HG03457 (cell line): Measurements from ENCODE around the gene TTC4.
"Not testable (repeated sequence)": the region's sequence is repeated elsewhere in the genome, so short reads cannot be mapped to it uniquely, and the experiment has no call there.

Experiments used
- ATAC-seq: cut with Tn5 transposase; IDR thresholded peaks from one replicate; pipeline ENCODE4 v1.9.1; 2021; ENCODE audit warnings: moderate number of reproducible peaks; ENCODE audit not compliant: unreplicated experiment

TTC4 gene

DNA sequence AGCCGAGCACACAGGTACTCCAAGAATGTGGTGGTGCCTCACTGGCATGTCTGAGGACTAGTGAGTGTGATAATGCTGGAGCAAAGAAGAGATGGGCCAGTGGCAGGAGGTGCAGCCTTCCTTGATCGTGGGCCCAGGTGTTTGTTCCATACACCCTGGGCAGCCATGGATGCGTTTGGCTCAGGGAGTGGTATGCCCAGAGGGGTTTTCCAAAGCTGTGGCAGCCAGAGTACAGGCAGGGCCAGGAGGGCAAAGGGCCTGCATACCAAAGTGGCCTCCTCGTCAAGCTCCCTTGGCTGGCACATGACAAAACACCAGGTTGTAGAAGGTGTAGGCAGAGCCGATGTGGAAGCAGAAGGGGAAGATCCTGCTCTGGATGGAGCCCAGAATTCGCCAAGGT, 29.6 kb downstream of the TTC4 start:
- ATAC-seq = no peak

DNA sequence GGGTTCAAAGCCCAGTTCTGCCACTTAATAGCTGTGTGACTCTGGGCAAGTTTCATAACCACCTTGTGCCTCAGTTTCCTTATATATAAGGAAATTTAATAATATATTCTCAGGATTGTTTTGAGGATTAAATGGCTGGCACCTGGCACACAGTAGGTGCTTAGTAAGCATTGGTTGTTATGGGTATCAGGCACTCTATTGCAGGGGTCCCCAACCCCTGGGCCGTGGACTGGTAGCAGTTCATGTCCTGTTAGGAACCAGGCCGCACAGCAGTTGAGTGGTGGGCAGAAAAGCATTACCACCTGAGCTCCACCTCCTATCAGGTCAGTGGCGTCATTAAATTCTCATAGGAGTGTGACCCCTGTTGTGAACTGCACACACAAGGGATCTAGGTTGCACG, 30.2 kb downstream of the TTC4 start:
- no peak for ATAC-seq

DNA sequence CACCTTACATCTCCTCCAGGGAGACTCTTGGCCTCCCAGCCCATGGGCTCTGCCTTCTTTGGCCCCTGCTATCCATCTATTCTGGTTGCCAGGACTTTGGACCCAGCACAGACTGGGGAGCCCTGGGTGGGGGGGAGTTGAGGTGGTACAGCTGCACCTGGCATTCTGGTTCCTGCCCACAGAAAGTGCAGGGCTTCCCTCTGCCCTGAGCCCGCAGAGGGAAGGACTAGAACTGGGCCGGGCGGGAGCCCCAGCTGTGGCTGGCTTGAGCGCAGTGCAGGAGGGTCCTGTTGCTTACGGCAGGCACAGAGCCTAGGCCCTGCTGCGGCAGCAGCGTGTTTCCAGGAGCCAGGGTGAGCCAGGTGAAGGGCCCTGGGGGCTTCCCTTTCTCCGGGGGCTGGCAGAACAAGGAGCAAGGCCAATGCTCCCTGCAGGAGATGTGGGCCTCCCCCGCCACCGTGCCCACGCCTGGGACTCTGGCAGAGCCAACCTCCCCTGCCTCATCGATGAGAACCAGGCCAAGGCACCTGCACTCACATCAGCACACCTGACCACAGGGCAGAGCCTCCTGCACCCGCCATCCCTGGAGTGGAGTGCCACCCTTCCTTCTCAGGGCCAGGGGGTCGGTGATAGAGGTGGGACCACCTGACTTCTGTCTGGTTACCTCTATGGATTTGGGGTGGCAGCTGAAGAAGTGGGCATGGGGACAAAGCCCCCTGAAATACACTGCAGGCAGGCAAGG, 32.6 kb downstream of the TTC4 start:
- ATAC-seq = no peak

DNA sequence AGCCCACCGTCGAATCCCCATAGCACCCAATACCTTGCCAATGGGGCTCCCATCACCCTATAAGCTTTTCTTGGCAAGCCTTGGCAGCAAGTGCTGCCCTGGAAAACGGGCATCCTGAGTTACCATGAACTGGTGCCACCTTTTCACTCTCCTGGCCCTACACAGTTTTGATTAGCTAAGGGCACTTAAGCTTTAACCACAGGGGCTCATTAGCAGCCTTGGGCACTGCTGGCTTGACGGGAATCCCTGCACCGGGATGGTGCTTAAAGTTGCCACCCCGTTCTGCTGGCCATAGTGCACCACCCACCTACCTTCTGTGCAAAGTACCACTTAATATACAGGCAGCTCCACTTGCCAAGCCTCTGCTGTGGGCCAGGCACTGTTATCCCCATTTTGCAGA, 34.9 kb downstream of the TTC4 start:
- ATAC-seq = no peak

DNA sequence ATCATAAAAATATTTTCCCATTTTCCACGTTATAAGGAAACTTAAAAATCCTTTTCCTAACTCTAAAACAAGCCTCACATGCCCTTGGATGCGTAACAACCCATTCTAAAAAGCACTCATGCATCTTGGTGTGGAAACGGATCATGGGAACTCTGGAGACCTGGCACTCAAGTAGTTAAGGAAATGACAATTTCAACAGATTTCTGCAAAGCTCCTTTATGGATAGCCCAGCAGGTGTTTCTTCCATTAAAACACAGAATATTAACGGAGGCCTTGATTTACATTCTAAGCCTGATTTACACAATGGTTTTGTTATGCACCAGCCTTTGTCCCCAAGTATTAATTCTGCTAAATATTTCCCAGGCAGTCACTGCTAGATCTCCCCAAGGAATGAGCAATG, 35.8 kb downstream of the TTC4 start:
- no peak for ATAC-seq

DNA sequence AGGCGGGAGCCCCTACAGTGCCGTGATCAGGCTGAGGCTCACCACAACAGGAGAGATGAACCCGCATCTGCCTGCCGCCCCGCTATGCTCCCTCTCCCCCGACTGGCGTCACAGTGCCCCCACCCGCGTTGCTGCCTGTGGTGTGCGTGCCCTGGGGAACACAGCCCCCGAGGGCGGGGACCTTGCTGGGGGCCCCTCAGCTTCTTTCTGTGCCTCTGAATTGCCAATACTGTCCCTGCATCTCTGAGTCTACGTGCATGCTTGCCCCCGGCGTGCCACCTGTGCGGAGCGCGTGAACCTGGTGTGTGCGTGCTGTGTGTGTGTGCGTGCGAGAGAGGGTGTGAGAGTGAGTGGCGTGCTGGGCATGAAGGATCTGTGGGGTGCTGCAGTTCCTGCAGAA, 38.4 kb downstream of the TTC4 start:
- no peak for ATAC-seq

DNA sequence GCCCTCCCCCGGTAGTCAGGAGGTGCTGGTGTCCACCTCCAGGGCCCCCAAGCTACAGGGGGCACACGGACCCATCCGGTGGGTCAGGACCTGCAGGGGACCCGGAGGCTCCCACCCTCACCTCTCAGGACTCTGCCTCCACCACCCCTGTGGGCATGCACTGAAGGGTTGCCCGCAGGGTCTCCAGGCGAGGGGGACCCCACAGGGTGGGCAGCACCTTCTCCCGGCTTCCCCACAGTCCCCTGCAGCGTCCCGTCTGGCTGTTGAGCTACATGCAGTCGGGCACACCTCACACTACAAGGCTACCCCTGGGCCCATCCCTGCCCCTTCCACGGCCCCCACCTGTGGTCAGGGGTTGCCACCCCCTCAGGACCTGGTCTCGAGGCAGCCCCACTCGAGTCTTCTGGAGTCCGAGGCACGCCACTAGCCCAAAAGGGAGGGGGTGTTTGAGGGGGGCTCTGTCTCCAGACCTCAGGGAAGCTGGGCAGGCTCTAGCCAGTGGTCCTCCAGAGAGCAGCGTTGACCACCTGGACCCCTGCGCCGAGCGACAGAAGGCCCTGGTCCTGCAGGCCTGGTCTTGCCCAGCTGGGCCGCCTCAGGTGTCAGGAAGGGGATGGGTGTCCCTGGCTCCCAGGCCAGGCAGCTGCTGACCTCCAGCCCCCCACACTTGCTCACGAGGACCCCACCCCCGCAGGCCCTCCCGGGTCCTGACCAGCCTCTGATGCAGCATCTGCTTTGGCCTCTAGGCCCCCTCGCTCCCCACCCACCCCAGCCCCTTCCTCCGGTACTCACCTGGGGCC, 39.0 kb downstream of the TTC4 start:
- no peak for ATAC-seq

DNA sequence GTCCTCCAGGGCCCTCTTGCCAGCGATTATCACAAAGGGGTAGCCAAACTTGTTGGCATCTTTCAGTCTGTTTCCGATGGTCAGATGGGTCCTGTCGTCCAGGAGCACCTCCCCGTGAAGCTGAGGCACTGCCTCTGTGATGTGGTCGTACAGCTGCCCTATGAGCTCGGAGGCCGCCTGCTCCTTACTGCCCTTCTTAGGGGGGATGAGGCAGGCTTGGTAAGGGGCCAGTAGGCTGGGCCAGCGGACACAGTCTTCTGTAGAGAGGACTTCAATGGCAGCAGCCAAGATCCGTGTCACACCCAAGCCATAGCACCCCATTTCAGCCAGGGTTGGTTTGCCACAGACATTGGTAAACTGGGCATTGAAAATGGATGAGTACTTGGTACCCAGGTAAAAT, 42.2 kb downstream of the TTC4 start:
- no peak for ATAC-seq

DNA sequence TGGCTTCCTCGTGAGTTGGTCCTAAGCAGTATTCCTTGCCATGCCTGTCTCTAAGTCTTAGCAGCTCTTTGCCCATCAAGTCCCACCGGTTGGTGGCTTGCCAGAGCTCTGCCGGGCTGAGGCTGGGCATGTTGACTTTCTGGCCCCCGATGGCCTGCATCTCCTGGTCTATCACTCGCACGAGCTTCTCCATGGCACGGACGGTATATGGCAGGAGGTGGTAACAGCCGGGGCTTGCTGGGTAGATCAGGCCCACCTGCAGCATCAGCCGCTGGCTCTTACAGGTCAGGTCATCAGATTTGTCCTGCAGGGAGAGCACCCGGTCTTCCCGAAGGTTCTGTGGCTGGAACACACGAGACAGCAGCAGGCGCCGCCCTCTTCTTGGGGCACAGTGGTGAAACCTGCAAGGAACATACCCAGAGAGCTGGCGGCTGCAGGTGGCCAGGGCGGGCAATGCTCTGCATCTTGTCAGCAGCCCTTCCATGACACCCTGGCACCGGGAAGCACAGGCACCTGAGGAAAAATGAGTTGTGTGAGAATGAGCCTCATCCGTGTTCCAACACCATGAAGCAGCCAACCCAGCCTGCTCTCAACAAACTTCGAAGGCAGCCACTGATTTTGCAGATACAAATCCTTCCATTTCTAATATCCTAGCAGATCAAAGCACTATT, 43.2 kb downstream of the TTC4 start:
- no peak for ATAC-seq

DNA sequence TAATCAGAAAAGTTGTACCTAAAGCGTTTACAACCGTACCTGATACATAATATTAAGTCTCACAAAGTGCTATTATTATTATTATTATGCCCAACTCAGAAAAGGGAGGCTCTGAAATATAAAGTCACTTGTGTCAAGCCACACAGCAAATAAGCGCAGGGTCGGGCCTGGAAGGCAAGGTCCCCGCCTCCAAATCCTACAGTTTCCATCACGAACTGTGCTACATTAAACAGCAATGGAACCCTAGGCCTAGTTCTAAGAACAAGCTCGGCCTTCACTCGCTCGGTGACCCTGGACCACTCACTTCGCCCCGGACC, 48.1 kb downstream of the TTC4 start:
- no peak for ATAC-seq

DNA sequence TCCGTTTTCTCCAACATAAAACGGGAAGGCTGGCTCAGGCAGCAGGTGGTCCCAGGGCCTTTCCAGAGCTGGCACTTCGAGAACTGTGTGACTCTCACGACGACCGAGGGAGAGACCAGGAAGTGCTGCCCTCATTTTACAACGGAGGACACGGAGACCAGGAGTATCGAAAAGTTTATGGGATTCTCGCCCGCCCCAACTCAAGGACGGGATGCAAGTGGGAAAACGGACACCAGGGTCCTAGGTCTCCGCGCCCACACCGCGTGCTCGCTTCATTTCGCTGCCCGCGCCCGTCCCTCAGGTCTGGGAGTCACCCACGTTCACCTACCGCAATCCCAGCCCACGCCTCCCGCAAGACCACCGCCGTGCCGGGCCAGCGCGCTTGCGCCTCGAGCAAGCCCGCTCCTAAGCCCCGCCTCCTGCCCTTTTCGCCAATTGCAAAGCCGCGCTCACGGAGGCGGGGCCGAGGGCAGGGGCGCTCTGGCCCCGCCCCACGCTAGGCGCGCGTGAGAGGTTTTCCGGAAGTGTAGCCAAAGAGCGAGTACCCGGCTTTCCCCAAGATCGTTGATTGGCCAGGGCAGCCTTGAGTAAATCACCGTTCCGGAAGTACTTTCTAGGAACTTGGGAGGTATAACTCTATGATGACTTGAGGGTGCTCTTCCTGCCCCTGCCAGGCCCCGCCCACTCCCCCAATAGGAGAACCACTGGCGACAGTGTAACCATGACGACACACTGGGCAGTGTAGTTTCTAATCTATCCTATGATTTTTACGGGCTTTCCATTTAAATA, 48.7 kb downstream of the TTC4 start, which contains the start of gene PARS2:
Gene PARS2, minus strand, starts transcription at position 391 of the 789 bp plus-strand sequence. CDS start 5,362 bp downstream, outside the sequence.
- ATAC-seq = peak; percentile 91

DNA sequence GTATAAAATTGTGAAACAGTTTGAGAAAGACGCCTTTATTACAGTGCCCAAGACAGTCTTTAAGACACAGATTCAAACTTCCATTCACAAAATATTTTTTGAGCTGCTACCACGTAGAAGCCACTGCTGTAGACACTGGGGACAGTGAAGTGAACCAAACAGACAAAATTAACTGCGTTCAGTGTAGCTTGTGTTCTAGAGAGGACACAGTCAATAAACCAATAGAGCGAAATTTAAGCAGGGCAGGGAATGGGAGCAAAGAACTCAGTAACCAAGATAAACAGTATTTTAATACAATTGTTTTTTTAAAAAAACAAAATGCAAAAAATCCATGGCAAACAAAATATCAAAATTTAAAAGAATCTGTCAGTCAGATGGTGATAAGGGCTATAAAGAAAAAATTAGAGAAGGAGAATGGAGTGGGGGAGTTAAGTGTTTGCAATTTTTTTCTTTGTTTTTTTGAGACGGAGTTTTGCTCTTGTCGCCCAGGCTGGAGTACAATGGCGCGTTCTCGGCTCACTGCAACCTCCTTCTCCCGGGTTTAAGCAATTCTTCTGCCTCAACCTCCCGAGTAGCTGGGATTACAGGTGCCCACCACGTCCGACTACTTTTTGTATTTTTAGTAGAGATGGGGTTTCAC, 49.4 kb downstream of the TTC4 start:
- no peak for ATAC-seq

DNA sequence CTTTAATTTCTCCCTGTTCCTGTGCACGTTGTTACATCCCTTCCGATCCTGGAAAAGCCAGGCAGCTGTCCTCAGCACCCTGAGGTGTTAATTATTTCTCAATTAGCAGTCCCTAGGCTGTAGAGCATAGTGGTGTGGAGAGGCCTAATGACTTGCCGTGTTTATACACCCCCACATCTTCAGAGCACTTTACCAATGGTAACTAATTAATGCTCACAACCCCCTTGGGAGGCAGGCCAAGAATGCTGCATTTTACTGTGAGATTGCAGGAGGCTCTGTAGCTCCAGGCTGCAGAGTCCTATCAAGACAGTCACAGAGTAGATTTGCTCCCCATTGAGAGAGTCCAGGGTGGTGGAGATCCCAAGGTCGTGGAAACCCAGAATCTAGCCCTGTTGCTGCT, 51.1 kb downstream of the TTC4 start:
- ATAC-seq = no peak

DNA sequence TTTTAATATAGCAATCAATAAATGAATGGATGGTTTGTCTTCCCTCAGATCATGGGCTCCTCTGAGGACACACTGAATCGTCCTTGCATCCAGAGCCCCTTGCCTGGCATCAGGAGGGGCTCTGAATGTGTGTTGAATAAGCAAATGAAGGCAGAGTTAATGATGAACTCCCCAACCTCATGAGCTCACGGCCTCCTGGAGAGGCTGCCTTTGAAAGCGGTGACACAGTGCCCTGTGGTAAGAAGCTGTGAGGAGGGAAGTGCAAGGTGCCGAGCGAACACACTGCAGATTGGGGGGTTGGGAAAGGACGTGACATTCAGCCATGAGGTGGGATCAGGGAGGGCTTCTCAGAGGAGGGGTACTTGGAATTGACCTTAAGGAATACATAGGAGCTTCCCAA, 51.9 kb downstream of the TTC4 start:
- no peak for ATAC-seq

DNA sequence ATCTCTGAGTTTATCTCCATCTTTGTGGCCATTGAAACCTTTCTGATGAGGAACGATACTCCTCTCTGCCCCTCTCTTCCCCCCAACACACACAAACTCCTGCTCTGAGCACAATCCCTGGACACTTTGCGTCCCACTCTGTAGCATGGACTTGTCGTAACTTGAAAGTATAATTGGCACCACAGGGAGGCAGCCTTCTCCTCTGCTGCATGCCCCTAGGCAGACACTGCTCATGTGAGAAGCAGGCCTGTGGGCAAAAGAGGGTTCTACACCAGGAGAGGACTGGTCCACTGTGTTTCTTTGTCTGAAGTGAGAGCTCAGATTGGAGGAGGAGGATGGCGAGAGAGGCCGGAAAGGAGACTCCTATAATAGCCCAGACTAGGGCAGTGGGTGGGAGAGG, 52.4 kb downstream of the TTC4 start:
- no peak for ATAC-seq

DNA sequence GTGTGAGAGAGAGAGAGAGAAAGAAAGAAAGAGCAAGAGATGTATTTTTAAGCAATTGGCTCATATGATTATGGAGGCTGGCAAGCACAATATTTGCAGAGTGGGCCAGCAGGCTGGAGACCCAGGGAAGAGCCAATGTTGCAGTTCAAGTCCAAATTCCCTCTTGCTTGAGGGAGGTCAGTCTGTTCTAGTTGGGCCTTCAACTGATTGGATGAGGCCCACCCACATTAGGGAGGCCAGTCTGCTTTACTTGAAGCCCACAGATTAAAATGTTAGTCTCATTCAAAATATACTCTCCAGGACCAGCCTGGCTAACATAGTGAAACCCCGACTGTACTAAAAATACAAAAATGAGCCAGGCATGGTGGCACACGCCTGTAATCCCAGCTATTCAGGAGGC, 57.3 kb downstream of the TTC4 start:
- ATAC-seq = no peak

DNA sequence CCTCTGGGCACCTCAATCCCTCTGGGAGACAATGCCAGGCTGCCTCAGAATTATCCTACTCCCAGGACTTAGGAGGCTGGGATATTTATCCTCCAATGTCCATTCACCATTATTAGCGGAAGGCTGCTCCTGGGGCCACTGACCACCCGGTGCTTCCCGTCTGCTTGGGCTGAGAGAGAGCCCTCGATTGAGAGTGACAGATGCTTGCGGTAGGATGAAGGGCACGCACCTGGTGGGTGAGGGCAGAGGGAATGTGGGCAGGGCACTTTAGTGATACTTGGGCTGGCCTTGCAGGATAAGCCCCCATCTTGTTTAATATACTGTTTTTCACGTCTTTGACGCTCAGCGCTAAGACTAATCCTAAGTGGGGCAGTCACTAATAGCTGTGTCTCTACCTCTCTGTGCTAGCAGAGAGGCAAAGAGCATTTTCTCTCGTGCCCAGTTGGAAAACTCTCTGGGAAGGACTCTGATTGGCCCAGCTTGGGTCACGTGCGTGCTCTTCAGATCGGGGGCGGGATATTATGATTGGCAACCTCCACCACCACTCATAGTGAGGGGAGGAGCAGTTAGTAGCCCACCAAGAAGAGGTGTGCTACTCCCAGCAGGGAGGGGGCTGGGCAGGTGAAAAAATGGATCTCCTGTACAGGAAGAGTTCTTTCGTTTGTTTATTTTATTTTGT, 59.3 kb downstream of the TTC4 start:
- ATAC-seq = no peak

DNA sequence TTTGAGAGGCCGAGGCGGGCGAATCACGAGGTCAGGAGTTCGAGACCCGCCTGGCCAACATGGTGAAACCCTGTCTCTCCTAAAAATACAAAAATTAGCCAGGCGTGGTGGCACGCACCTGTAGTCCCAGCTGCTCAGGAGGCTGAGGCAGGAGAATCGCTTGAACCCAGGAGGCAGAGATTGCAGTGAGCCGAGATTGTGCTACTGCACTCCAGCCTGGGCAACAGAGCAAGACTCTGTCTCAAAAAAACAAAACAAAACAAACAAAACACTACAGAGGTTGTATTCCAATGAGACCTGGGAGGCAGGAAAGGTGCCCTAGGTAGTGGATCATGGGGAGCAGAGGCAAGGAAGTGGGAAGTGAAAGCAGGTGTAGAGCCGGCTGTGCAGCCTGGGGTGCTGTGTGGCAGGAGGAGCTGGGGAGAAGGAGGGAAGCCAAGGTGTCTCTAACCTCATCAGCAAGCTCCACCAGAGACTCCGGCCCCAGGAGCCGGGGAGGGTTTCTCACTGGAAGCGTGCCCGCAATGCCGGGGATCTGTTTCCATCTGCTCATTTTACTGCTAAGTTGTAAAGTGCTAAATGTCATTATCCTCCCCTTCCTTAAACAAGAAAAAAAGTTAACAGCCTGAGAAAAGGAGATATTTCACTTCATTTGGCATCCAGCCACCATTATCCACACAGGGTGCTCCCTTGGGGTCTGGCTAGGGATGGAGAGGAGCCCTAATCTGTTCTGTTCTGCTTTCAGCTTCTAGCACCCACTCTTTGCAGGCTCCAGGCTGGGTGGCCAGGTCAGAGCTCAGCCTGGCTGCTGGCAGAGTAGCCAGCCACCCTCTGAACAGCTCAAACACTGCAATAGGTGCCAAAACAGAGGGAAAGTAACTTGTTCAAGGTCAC, 60.4 kb downstream of the TTC4 start:
- not testable (repeated sequence) for ATAC-seq

DNA sequence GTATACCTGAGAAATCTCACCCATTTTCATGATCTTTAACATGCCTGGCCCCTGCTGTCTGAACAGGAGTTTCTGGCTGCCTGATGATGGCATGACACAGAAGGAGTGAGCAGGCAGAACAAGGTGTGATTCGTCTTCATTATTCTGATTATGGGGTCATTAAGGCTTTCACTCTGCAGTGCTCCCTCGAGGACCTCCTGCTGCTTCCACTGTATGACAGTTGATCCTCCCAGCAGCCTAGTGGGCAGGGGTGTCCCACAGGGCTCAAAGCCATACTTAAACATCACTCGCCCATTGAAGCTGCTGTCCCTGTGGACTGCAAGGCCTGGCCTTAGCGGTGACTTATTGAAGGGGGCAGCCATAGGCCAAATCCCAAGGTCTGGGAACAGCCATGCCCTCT, 61.4 kb downstream of the TTC4 start:
- ATAC-seq = no peak
